Measurements from ENCODE around the gene BORCS5.

BORCS5 gene

DNA sequence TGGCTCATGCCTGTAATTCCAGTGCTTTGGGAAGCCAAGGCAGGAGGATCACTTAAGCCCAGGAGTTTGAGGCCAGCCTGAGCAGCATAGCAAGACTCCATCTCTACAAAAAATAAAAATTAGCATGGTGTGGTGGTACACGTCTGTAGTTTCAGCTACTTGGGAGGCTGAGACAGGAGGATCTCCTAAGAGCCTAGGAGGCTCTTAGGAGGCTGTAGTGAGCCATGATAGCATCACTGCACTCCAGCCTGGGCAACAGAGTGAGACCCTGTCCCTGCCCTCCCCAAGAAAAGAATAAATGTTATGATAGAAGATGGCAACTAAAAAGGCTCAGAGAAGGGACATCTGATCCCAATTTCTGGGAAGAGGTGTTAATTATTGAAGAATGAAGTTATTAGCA is 3.6 kb upstream of the BORCS5 start:
- DNase-seq (ENCODE audit: low read depth in 2 of 2): no peak

DNA sequence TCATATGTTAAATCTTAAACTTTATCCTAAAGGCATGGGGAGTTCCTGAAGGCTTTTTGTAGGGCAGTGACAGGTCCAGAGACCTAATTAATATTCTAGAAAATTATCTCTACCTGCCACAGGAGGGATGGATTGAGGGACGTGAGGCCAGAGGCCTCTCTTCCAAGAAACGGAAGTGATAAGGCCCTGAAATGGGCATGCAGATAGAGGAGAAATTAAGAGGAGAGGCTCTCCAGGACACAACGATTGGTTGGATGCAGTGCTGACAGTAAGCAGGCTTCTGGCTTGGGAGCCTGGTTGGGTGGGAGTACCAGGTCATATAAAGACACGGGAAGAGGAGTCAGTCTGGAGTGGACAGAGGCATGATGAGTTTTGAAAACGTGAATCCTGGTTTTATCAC is 3.1 kb upstream of the BORCS5 start:
- DNase-seq (ENCODE audit: low read depth in 2 of 2): no peak

DNA sequence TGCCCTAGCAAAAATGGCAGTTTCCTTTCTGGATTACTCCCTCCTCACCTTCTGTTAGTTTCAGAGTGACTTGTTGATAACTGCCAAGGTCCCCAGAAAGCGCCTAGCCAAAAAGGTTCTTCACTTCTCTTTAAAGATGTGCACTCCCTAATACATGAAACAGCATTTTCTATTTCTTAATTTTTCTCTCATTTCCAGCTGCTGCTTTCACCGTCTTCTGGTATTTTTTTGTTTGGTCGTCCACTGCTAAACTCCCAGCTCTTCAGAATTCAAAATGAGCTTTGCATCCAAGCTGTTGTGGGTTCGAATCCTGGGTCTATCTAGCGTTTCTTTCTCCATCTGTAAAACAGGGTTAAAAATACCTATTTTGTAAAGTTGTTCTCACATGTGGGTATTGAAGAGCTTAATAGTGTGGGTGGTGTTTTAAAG is 397 bp upstream of the BORCS5 start:
- no peak for DNase-seq (ENCODE audit: low read depth in 2 of 2)

DNA sequence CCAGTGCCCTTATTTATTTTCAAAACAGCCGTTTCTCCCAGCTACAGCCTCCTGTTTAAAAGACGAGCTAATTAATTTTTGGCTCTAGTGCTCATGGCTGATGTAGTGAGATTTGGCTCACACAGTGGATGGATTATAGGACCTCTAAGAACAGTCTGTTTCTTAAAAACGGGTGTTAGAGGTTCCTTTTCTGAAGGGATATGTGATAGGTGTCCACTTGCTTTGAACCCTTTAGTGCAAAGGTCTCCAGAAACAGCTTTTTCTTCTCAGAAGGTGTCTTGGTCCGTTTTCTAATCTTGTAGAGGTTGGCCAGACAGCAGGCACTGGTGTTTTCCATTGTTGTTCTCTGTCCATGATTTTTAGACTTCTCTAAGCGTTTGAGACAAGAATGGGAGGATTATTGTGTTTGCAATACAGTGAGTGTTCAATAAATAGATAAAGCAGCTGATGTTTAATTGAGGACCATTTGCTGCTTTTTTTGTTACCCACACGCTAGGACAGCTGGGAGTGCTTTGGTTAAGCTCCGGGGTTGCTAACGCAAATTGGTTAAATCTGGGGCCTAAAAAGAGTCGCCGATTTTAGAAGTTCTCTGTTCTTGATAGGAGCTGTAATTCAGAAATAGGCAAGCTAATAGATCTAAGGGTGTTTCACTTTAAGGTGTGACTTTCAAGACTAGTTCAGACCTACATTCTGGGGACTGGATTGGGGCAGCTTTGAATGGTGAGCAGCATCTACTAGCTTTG is 1.0 kb downstream of the BORCS5 start:
- DNase-seq (ENCODE audit: low read depth in 2 of 2): no peak

DNA sequence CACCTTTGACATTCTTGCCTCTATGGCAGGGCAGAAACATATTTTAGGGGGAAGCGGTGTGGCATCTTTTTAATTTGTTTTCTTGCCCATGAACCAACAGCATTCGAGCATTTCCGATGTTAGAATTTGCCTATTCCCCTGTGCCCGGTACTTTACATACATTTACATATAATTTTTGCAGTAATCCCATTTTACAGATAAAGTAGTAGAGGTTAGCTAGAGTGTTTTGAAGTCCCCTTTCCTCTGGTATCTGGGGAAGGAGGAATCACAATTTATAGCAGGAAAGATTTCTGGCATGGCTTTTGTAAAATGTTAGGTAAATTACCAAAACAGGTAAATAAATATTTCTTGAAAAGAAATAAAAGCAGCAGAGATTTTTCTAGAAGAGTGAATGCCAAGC is 1.6 kb downstream of the BORCS5 start:
- DNase-seq (ENCODE audit: low read depth in 2 of 2): no peak

DNA sequence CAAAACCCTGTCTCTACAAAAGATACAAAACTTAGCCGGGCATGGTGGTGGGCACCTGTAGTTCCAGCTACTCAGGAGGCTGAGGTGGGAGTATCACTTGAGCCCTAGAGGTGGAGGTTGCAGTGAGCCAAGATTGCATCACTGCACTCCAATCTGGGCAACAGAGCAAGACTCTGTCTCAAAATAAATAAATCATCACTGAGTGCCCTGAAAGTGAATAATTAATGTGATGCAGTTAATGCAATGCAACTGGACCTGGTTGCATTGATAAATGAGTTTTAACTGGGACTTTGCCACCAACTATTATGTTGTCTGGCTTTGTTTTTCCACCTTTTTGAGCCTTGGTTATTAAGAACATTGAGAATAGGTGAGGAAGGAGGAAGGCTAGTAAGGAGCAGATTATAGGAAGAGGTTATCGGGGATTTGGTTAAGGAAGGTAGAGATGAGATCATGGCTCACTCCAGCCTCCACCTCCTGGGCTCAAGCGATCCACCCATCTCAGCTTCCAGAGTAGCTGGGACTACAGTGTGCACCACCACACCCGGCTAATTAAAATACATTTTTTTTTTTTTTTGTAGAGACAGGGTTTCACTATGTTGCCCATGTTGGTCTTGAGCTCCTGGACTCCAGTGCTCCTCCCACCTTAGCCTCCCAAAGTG is 8.0 kb downstream of the BORCS5 start:
- no peak for DNase-seq (ENCODE audit: low read depth in 2 of 2)

DNA sequence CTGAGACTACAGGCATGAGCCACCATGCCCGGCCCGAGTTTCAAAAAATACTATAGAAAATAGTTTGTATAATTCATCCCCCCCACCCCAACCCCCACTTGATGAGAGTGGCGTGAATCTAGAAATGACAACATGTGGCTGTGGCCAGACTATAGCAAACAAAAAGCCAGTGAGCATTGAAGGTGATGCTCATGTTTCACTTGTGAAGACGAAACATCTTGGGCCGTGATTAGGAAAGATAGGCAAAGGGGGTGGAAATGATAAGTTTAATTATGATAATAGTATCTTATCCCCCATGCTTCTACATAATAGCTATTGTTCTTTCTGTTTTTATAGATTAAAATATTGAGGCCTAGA is 8.5 kb downstream of the BORCS5 start:
- DNase-seq (ENCODE audit: low read depth in 2 of 2): no peak

DNA sequence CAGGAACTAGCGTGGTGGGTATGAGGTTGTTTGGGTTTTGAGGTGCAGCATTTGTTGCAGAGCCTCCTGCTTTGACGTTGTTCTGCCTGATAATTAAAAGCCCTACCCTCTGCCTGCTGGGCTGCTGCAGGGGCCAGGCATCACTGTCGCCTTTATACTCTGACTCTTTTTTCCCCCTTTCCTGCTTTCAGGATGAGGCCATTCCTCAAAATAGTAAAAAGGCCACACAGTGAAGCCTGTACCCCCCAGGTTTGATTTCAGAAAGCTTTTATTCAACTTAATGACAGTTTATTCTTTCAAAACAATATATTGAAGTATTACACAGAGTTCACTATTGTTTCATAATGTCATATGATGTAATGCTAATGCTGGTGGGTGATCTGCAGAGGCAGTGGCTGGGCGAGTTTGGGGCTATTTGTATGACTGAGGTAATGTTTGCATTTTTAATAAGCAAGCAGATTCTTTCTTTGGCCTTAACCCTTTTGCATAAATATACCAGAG is 9.1 kb downstream of the BORCS5 start:
- no peak for DNase-seq (ENCODE audit: low read depth in 2 of 2)

DNA sequence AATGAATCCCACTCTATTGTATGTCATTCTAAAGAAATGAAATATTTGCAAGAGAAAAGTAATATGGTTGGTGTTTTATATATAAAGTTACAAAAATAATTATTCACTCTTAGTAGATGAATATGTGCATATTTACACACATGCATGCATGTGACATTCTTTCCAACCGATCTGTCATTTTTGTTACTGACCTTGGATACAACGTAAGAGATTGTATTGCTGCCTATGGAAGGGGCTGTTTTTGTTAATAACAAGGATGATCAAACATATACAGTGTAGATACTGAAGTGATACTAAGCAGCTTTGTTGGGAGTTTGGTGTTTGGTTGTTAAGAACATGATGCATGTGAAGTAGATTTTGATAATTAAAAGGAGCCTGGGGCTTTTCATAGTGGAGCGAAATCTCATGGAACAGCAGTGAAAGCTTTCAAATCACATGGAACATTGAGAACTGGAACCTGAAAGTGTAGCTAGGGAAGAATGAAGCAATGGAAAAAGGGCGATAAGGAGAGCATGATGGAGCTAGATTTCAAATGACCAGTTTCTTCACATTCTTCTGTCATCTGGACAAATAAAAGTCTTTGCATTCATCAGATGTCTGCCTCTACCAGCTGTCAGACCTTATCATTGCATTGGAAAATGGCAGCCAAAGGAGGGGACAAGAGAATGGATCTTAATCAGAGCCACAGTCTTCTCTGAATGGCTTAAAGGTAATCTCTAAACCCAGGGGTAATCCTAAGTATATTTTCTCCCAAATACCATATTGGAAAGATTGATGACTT is 10.0 kb downstream of the BORCS5 start:
- no peak for DNase-seq (ENCODE audit: low read depth in 2 of 2)

DNA sequence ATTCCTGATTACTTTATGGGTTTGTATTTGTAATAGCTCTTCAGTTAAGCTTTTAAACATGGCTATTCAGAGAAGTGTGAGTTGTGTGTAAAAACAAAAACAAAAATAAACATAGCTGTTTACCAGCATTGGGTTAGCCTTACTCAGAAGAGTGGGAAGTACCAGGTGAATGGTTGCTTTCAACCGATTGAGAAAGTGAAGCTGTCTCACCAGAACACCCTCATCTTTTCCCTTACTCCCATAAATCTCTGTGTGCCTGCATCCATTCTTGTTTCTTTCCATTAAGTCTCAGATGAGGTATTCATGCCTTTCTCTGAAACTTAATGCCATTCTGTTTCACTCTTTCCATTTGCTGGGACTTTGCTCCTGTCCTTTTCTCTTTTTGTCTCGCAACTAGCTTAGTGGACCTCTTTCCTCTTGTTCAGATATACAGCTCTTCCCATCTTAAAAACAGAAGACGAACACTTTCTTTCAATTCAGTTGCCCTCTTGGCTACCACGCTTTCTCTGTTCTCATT is 10.7 kb downstream of the BORCS5 start:
- DNase-seq (ENCODE audit: low read depth in 2 of 2): no peak

DNA sequence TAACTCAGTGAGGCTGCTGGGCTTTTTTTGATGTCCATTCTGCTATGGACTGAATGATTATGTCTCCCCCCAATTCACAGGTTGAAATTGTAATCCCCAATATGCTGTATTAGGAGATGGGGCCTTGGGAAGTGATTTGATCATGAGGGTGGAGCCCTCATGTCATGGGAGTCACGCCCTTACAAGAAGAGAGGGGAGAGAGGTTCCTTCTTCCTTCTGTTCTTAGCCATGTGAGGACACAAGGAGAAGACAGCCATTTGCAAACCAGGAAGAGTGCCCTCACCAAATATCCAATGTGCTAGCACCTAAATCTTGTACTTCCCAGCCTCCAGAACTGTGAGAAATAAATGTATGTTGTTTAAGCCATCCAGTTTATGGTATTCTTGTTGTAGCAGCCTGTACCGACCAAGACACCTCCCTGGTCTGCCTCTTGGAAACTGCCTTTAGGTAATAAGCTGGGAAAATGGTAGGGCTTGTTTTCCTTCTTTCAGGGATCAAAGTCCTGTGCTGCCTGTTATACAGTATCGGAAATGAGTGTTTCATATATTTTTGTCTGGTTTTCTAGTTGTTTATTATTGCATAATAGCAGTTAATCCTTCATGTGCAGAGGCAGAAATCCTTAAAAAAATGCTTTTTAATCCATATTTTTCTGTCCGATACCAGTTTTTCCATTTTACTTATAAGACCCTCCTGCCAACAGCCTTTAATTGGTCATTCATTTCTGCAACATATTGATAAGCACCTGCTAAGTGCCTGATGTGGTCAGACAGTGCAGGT is 16.3 kb downstream of the BORCS5 start:
- DNase-seq (ENCODE audit: low read depth in 2 of 2): no peak

DNA sequence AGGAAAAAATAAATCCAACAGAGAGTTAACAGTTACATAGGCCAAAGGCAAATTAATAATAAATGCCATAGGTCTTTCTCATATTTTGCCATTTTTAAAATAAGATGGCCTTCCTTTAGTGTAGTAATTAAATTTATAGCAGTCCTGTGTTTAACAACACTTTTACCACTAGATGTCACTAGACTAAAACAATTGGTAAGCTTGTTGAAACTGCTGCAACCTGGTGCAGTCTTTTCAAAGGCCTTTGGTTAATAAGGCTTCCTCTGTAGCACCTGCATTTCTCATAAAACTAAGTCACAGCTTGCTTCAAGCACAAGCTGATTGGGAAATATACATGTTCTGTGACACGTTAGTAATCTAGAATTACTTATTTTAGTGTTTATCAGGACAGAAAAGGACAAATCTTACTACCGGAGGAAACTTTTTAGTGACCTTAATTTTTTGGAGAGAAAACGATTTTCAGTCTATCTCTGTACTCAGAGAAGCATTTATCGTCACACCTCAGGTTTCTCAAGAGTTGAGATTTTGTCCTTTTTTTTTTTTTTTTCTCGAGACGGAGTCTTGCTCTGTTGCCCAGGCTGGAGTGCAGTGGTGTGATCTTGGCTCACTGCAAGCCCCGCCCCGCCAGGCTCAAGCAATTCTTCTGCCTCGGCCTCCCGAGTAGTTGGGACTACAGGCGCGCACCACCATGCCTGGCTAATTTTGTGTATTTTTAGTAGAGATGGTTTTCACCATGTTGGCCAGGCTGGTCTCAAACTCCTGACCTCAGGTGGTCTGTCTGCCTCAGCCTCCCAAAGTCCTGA is 20.0 kb downstream of the BORCS5 start:
- DNase-seq (ENCODE audit: low read depth in 2 of 2): no peak

DNA sequence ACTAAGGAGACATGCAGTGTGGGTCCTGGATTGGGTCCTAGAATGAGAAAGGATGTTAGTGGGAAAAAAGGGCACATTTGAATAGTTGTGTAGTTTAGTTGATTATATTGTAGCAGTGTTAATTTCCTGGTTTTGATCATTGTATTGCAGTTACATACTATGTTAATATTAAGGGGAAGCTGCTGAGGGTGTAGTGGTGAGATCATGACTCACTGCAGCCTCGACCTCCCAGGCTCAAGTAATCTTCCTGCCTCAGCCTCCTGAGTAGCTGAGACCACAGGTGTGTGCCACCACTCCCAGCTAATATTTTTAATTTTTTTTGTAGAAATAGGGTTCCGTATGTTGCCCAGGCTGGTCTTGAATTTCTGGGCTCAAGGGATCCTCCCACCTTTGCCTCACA is 21.7 kb downstream of the BORCS5 start:
- no peak for DNase-seq (ENCODE audit: low read depth in 2 of 2)

DNA sequence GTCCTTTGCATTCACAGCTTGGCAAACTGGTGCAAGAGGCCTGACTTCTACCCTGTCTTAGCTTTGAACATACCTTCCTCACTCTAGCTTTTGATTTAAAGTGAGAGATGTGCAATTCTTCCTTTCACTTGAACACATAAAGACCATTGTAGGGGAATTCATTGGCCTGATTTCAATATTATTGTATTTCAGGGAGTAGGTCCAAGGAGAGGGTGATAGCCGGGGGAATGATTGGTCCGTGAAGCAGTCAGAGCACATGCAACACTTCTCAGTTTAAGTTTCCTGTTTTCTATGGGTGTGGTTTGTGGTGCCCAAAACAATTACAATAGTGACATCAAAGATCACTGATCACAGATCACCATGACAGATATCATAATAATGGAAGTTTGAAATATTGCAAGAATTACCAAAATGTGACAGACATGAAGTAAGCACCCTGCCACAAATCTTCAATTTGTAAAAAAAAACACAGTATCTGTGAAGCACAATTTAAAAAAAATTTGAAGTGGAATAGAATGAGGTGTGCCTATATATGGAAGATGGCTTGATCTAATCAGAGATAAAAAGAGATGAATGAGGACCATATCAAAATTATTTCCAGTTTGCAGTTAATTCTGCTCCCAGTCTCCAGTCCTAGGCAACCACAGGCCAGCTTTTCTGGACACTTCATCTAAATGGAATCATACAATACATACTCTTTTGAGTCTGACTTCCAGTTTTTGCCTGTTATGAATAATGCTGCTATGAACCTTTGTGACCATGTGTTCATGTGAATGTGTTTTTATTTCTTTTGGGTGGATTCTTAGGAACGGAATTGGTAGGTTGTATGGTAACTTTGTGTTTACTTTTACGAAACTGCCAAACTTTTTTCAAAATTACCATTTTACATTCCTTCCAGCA is 23.2 kb downstream of the BORCS5 start:
- DNase-seq (ENCODE audit: low read depth in 2 of 2): no peak

DNA sequence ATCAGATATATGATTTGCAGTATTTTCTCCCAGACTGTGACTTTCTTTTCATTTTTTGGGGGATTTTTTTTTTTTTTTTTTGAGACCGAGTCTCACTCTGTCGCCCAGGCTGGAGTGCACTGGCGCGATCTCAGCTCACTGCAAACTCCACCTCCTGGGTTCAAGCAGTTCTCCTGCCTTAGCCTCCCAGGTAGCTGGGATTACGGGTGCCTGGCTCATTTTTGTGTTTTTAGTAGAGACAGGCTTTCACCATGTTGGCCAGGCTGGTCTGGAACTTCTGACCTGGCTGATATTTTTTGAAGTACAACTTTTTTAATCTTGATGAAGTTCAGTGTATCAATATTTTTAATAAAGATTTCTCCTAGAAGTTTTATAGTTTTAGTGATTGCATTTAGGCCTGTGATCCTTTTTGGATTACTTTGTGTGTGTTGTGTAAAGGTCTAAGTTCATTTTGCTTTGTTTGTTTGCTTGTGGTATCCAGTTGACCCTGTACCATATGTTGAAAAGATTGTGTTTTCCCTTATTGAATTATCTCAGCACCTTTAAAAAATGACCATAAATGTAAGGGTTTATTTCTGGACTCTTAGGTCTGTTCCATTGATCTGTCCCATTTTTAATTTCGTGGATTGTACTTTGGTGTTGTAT is 24.2 kb downstream of the BORCS5 start:
- DNase-seq (ENCODE audit: low read depth in 2 of 2): no peak

DNA sequence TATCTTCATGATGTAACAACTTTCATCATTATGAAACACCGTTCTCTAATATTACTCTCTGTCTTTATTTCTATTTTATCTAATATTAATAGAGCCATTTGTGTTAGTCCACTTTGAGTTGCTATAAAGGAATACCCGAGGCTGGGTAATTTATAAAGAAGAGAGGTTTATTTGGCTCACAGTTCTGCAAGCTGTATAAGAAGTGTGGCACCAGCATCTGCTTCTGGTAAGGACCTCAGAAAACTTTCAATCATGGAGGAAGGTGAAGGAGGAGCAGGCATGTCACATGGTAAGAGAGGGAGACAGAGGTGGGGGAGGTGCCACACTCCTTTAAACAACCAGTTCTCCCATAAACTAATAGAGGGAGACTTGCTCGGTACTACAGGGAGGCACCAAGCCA is 25.1 kb downstream of the BORCS5 start:
- DNase-seq (ENCODE audit: low read depth in 2 of 2): no peak

DNA sequence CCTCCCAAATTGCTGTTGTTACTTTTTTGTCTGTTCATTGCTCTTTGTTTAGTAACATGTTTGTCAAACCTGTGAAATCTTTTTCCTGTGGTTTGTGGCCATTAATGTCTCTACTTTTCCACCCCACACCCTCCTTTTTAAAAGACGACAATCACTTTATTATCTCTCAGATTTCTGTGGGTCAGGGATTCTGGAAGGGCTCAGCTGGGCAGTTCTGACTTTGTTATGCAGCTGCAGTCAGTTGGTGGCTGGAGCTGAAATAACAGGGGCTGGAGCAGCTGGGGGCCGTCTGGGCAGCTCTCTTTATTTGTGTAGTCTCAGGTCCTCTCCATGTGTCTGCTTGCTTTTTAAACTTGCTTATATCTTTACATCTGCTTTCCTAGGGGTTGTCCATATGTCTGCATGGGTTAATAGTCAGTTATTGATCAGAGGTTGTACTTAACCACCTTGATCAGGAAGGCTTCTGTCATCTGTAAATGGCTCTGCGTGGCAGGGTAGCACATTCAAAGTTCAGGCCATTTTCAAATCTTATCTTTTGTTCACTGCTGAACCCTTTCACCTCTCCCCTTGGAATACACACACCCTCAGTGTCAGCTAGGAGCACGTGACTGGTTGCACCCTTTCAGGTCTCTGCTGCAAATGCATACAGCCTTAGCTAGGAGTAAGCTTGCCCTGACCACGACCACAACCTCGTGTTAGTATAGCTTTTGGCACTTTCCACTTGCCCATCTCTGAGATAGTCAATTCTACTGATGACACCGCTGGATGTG is 27.9 kb downstream of the BORCS5 start:
- peak; percentile 21 to 26 for DNase-seq (ENCODE audit: low read depth in 2 of 2)

DNA sequence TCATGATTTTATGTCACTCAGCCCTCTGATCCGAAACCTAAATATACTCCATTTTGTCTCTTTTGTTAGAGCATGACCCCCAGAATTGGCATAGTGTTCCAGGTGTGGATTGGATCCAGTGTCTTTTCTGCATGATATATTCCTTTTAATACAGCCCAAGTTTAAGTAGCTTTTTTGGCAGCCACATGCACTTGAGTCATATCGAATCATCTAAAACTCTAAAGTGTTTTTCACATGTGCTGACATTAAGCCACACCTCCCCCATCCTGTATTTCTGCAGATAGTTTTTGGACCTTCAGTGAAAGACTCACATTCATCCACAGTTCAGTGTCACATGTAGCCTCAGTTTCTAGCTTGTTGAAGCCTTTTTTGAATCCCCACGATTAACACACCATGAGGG is 30.6 kb downstream of the BORCS5 start:
- DNase-seq (ENCODE audit: low read depth in 2 of 2): no peak

DNA sequence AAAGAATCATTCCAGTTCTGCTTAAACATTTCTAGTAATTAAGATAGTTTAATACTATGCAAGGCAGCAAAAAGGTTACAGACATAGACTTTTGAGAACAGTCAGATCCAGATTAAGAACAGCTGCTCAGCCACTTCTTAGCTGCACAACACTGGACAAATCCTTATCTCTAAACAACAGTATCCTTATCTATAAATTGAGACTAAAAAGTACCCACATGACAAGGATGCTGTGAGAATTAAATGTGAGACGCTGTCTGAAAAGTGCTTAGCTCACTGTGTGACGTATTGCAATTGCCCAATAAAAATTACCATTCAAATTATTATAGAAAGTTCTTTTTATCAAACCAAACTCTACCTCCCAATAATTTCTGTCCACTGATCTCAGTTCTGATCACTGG is 35.5 kb downstream of the BORCS5 start:
- no peak for DNase-seq (ENCODE audit: low read depth in 2 of 2)

Measured in stimulated activated CD4-positive, alpha-beta T cell treated with anti-CD3 and anti-CD28 coated beads, Interleukin-4, amount 100 ng/mL, for 48 hours (primary cell).